Neutrophil (primary cell): ENCODE measurements around the gene TOMM40L.

Experiments
- H3K27ac ChIP-seq: fragments of 200-600 bp; sonication (generic); 2 replicates; pipeline ENCODE4 v1.5.1; 2016; ENCODE audit warnings: mild to moderate bottlenecking, moderate library complexity
- H3K27me3 ChIP-seq: fragments of 200-600 bp; sonication (generic); 2 replicates; pipeline ENCODE4 v1.6.0; 2016; ENCODE audit warnings: mild to moderate bottlenecking
- H3K36me3 ChIP-seq: fragments of 200-600 bp; sonication (generic); 2 replicates; pipeline ENCODE4 v1.5.1; 2017
- H3K4me1 ChIP-seq, 2 experiments: fragments of 200-600 bp in 1 of 2; sonication (generic) in 1 of 2; 1 replicate in 1 of 2; 2 replicates in 1 of 2; pipeline versions ENCODE4 v1.5.1 to v1.6.1; 2013 to 2016; ENCODE audit warnings: low read depth in 1 of 2, low read length in 1 of 2, mild to moderate bottlenecking in 1 of 2, moderate library complexity in 1 of 2; ENCODE audit not compliant: control insufficient read depth in 1 of 2, insufficient read depth in 1 of 2
- H3K4me3 ChIP-seq, 2 experiments: fragments of 200-600 bp in 1 of 2; sonication (generic) in 1 of 2; 1 replicate in 1 of 2; 2 replicates in 1 of 2; pipeline ENCODE4 v1.5.1; 2013 to 2016; ENCODE audit warnings: low read depth in 1 of 2, low read length in 1 of 2, mild to moderate bottlenecking in 1 of 2, moderate library complexity in 1 of 2
- H3K9me3 ChIP-seq: fragments of 200-600 bp; sonication (generic); 2 replicates; pipeline ENCODE4 v1.5.1; 2016
- CTCF ChIP-seq: fragments of 200-600 bp; sonication (generic); IDR thresholded peaks from 2 replicates; pipeline ENCODE4 v1.5.1; 2016; ENCODE audit warnings: antibody characterized with exemption

Gene TOMM40L

DNA sequence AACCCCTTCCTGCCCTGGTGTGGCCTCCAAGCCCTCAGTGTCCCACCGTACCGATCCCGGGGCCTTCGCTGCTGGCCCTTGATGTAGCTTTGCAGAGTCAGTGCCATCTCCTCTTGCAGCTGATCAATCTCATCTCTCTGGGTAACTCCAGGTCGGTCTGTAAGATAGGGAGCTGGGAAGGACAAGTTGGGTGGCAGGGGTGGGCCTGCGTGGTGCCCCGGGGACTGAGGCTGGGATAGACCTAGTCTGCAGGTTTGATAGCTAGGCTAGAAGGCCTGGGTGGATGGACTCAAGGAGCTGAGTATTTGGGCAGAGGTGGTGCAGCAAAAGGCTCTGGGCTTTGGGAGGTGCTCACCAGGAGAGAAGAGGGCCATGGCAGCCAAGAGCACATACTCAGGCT is 4.9 kb downstream of the TOMM40L start:
- H3K27me3 ChIP-seq = no peaks in the 10 kb centered on the region
- no peak overlapping the region for H3K4me3 ChIP-seq
- no peak for TF ChIP-seq CTCF
- H3K27ac ChIP-seq = no peak overlapping the region
- no peaks in the 10 kb centered on the region for H3K9me3 ChIP-seq
- H3K36me3 ChIP-seq = peaks cover 22% of the 10 kb centered on the region
- peaks cover 24 to 26% of the 10 kb centered on the region in 2 experiments for H3K4me1 ChIP-seq

DNA sequence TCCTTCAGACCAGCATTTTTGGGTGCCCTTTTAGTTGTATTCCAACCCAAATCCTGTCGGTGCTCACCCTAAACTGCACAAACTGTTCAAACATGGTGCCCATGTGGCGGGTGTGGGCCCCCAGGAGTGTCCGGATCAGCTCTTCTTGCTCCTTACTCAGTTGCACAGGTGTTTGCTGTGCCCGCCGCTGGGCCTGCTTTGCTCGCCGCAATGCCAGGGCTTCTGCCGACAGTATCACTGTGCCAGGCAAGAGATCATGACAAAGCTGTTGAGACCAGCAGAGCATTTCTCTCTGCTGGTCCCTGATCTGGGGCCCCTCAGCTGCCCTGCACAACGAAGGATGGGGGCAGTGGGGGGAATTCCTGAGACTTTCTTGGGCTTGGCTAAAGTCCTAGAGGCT is 7.2 kb downstream of the TOMM40L start:
- no peaks in the 10 kb centered on the region for H3K27me3 ChIP-seq
- no peaks in the 10 kb centered on the region for H3K9me3 ChIP-seq
- peaks cover 22% of the 10 kb centered on the region for H3K36me3 ChIP-seq
- H3K4me3 ChIP-seq = no peak overlapping the region
- TF ChIP-seq CTCF = no peak
- H3K4me1 ChIP-seq = peaks cover under 1 to 3% of the 10 kb centered on the region in 2 experiments
- no peak overlapping the region for H3K27ac ChIP-seq

DNA sequence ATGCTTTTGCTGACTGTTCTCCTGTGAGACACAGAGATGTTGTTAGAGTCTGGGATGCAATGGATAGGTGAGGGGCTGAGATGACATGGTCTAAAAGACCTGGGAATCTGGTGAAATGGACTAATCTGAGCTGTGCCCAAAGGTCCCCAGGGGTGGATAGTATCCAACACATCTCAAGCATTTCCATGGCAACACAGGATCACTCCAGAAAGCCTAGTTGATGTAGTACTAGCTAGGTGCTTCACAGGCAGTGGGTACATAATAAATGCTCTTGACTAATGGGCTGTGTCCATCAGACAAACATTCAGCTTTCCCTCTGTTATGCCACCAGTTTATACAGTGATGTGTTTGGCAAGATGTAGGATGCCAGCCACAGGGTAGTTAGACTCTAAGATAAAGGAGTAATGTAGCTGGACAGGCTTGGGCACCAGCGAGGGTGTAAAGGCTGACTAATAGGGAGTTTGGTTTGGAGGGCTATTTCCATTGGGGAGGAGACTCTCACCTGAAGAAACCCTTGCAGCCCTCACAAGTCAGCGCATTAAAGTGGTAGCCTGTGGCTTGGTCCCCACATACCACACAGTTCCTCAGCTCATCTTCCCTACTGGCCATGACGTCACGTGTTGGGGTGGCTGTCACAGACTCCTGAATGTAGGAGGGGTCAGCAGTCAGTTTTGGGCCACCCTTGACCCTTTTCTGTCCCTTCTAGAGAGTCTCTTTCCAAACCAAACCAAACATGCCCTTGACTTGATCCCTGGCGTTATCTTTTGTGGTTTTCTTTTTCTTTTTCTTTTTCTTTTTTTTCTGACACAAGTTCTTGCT is 10.3 kb downstream of the TOMM40L start:
- Histone ChIP-seq H3K9me3 (no peaks in the 10 kb centered on the region), H3K4me3 (no peak overlapping the region), H3K4me1 (no peaks in the 10 kb centered on the region), H3K36me3 (no peaks in the 10 kb centered on the region), H3K27ac (no peak overlapping the region), H3K27me3 (no peaks in the 10 kb centered on the region)
- no peak for TF ChIP-seq CTCF

DNA sequence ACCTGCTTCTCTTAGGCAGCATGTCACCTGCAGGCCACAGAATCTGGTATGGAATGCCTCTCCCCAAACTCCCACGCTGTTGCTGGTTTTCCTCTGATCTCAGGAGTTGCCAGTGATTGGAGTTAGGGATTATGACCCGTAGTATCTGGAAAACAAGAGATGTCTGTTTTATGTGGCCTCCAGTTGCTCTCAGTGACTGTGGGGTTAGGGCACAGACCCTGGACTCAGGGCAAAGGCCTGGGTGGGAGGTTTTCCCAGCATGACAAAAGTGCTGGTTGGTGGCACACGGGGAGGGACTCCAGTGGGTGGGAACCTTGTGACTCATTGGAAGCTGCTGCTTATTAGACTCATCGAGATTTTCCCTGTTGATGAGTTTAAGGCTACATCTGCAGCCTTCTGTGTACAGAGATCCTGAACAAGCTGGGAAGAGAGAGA is 12.2 kb downstream of the TOMM40L start, which contains the start of gene NR1I3:
Gene NR1I3 (minus strand): TSS at position 165 of the 435 bp plus-strand sequence. CDS start 1,638 bp downstream, outside the sequence.
- Histone ChIP-seq H3K27me3 (no peaks in the 10 kb centered on the region), H3K9me3 (no peaks in the 10 kb centered on the region), H3K36me3 (no peaks in the 10 kb centered on the region), H3K4me3 (no peak within 1 kb of the TSS), H3K4me1 (peaks cover 9 to 13% of the 10 kb centered on the region in 2 experiments), H3K27ac (no peak within 1 kb of the TSS)
- TF ChIP-seq CTCF = no peak

DNA sequence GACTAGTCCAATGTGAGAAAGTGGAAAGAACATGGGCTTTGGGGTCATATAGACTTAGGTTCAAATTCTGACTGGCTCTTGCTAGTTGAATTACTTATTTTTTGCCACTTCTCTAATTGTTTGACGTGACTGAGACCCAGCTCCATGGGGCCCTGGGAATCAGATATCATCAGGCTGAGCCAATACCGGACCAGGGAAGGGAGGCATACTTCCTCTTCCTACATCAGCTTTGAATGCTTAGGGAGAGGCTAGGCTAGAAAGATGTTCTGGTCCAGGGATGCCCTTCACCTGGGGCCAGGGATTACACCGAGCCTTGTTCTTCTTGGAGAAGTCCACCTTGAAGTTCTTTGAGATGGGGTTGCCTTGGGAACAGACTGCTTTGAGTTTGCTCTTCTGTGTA is 15.8 kb downstream of the TOMM40L start:
- Histone ChIP-seq H3K36me3 (no peaks in the 10 kb centered on the region), H3K27me3 (no peaks in the 10 kb centered on the region), H3K4me3 (no peak overlapping the region), H3K9me3 (no peaks in the 10 kb centered on the region), H3K4me1 (peaks cover 9 to 13% of the 10 kb centered on the region in 2 experiments), H3K27ac (peak overlapping the region; percentile 25)
- TF ChIP-seq CTCF = no peak
